Activated CD8-positive, alpha-beta memory T cell treated with anti-CD3 and anti-CD28 coated beads, Interleukin-2, amount 10 ng/mL, durations not matched to agents 7 days and 5 days (primary cell): ENCODE results near the gene NRM. TPM values are rescaled to one million over a fixed set of nuclear protein-coding genes. Genes with fewer than 3 reads are reported as not detected.
"Not testable (repeated sequence)": the region's sequence is repeated elsewhere in the genome, so short reads cannot be mapped to it uniquely, and the experiment has no call there.

Experiments used
- ATAC-seq: fragments of 150-1000 bp; cut with Tn5 transposase; one replicate; pipeline ENCODE4 v1.10.0; 2021; ENCODE audit warnings: moderate library complexity
- CTCF ChIA-PET: fragments of 350-600 bp; sonication (Branson Sonifier 250); formaldehyde crosslinking; loops from one replicate; lab custom pipeline; 2021; ENCODE audit warnings: antibody characterized with exemption; lab: Charles Lee
- DNase-seq: peaks from one replicate; pipeline ENCODE4 v3.0.0-alpha.2; 2020
- H3K27ac Mint-ChIP-seq: one replicate; pipeline ENCODE4 v1.8.0; 2021; ENCODE audit warnings: mild to moderate bottlenecking, mixed read lengths
- H3K27me3 Mint-ChIP-seq: one replicate; pipeline ENCODE4 v1.8.0; 2021; ENCODE audit warnings: mixed read lengths
- H3K36me3 Mint-ChIP-seq: one replicate; pipeline ENCODE4 v1.8.0; 2021; ENCODE audit warnings: mild to moderate bottlenecking, mixed read lengths
- H3K4me1 Mint-ChIP-seq: one replicate; pipeline ENCODE4 v1.8.0; 2021; ENCODE audit warnings: mixed read lengths
- H3K4me3 Mint-ChIP-seq: one replicate; pipeline ENCODE4 v1.8.0; 2021; ENCODE audit warnings: mild to moderate bottlenecking, moderate library complexity, mixed read lengths
- H3K9me3 Mint-ChIP-seq: one replicate; pipeline ENCODE4 v1.8.0; 2022; ENCODE audit warnings: low read depth, mixed read lengths
- total RNA-seq, 2 experiments: library from RNA; stranded (reverse); gene quantifications; one replicate each; pipeline ENCODE4 v1.2.3, GENCODE V29; 2021

The NRM gene
- total RNA-seq, 2 experiments from 2014 or later = 30.2 to 36.4 TPM

GRCh38 chr6:30683183-30683979, 7.4 kb downstream of the NRM start:
- H3K27ac Mint-ChIP-seq = peak overlapping the region; percentile 90
- CTCF ChIA-PET = interaction anchor here (0.8 to 23.7 kb wide), 3 partner anchors 11 to 68 kb away, joined by 3 to 936 read pairs (median 8); partner anchors contain the start of genes DHX16, FLOT1, MDC1 and TUBB
- H3K4me1 Mint-ChIP-seq = peaks cover 31% of the 10 kb centered on the region
- peak overlapping the region; percentile 90 for H3K4me3 Mint-ChIP-seq
- H3K27me3 Mint-ChIP-seq = no peaks in the 10 kb centered on the region
- DNase-seq (peak; percentile 49), ATAC-seq (no peak)
- no peaks in the 10 kb centered on the region for H3K9me3 Mint-ChIP-seq
- peaks cover 72% of the 10 kb centered on the region for H3K36me3 Mint-ChIP-seq

- peak overlapping the region; percentile 90 for H3K4me3 Mint-ChIP-seq
- H3K4me1 Mint-ChIP-seq = peaks cover 22% of the 10 kb centered on the region
- DNase-seq (peak; percentile 97), ATAC-seq (peak; percentile 59)
- no peaks in the 10 kb centered on the region for H3K27me3 Mint-ChIP-seq
- no peaks in the 10 kb centered on the region for H3K9me3 Mint-ChIP-seq
- peaks cover 74% of the 10 kb centered on the region for H3K36me3 Mint-ChIP-seq
- H3K27ac Mint-ChIP-seq = peak overlapping the region; percentile 90
- CTCF ChIA-PET = interaction anchor here (0.9 to 23.7 kb wide), 5 partner anchors 10 to 56 kb away, joined by 3 to 936 read pairs (median 3); partner anchors contain the start of genes DHX16, FLOT1, MDC1 and TUBB
Observed at GRCh38 chr6:30682143-30683117, 8.4 kb downstream of the NRM start.

- peak; percentile 56 for DNase-seq
- H3K36me3 Mint-ChIP-seq = peaks cover 80% of the 10 kb centered on the region
- H3K9me3 Mint-ChIP-seq = no peaks in the 10 kb centered on the region
- CTCF ChIA-PET = interaction anchor here (0.9 to 23.7 kb wide), 8 partner anchors 10 to 398 kb away, joined by 3 to 936 read pairs (median 3); partner anchors contain the start of genes DHX16, FLOT1, MDC1 and TUBB
- H3K27ac Mint-ChIP-seq = peak overlapping the region; percentile 90
- peak overlapping the region; percentile 90 for H3K4me3 Mint-ChIP-seq
- ATAC-seq = no peak
- H3K27me3 Mint-ChIP-seq = no peaks in the 10 kb centered on the region
- H3K4me1 Mint-ChIP-seq = peaks cover 25% of the 10 kb centered on the region
Observed at GRCh38 chr6:30681766-30682142, 9.0 kb downstream of the NRM start.

GRCh38 chr6:30679765-30680535, 10.8 kb downstream of the NRM start:
- peaks cover 78% of the 10 kb centered on the region for H3K36me3 Mint-ChIP-seq
- no peak for ATAC-seq
- H3K9me3 Mint-ChIP-seq = no peaks in the 10 kb centered on the region

GRCh38 chr6:30678964-30679726, 11.6 kb downstream of the NRM start:
- H3K9me3 Mint-ChIP-seq = no peaks in the 10 kb centered on the region
- peaks cover 76% of the 10 kb centered on the region for H3K36me3 Mint-ChIP-seq
- peak overlapping the region; percentile 90 for H3K27ac Mint-ChIP-seq
- ATAC-seq = peak; percentile 56
- H3K4me3 Mint-ChIP-seq = peak overlapping the region; percentile 90
- H3K27me3 Mint-ChIP-seq = no peaks in the 10 kb centered on the region
- peak; percentile 94 for DNase-seq
- H3K4me1 Mint-ChIP-seq = peaks cover 33% of the 10 kb centered on the region
- CTCF ChIA-PET = interaction anchor here (0.5 to 23.7 kb wide), 23 partner anchors 9 to 405 kb away, joined by 3 to 936 read pairs (median 4); partner anchors contain the start of genes ATAT1, FLOT1, IER3 and MDC1

More at GRCh38 chr6:30679765-30680535, 10.8 kb downstream of the NRM start:
- CTCF ChIA-PET = interaction anchor here (0.7 to 23.7 kb wide), 10 partner anchors 8 to 199 kb away, joined by 3 to 936 read pairs (median 6); partner anchors contain the start of genes FLOT1, IER3, MDC1 and MRPS18B
- DNase-seq = peak; percentile 41
- Mint-ChIP-seq H3K27ac (peak overlapping the region; percentile 90), H3K4me3 (peak overlapping the region; percentile 90), H3K4me1 (peaks cover 32% of the 10 kb centered on the region), H3K27me3 (no peaks in the 10 kb centered on the region)

- H3K9me3 Mint-ChIP-seq = no peaks in the 10 kb centered on the region
- no peaks in the 10 kb centered on the region for H3K27me3 Mint-ChIP-seq
- H3K36me3 Mint-ChIP-seq = peaks cover 53% of the 10 kb centered on the region
- CTCF ChIA-PET = interaction anchor here (0.9 to 23.7 kb wide), 3 partner anchors 50 to 230 kb away, joined by 3 to 936 read pairs (median 4); partner anchors contain the start of genes FLOT1, MDC1 and TUBB
- no peak overlapping the region for H3K4me3 Mint-ChIP-seq
- peaks cover 44% of the 10 kb centered on the region for H3K4me1 Mint-ChIP-seq
- DNase-seq = no peak
- no peak overlapping the region for H3K27ac Mint-ChIP-seq
- no peak for ATAC-seq
Observed at GRCh38 chr6:30676660-30677285, 14.0 kb downstream of the NRM start.

GRCh38 chr6:30672445-30673253, 18.1 kb downstream of the NRM start, which contains the start of gene DHX16:
DHX16 (minus strand) TSS chr6:30673006; CDS start chr6:30672841, 165 bp downstream.
- CTCF ChIA-PET = interaction anchor here (0.7 to 23.7 kb wide), 28 partner anchors 8 to 219 kb away, joined by 3 to 936 read pairs (median 6); partner anchors contain the start of genes ABCF1, FLOT1, MDC1 and NRM
- Mint-ChIP-seq H3K9me3 (no peaks in the 10 kb centered on the region), H3K27ac (peak within 1 kb of the TSS; percentile 79), H3K4me3 (peak within 1 kb of the TSS; percentile 94), H3K4me1 (peaks cover 38% of the 10 kb centered on the region), H3K27me3 (no peaks in the 10 kb centered on the region), H3K36me3 (peaks cover 33% of the 10 kb centered on the region)
- ATAC-seq (peak; percentile 85), DNase-seq (peak; percentile 95)

- no peak overlapping the region for H3K27ac Mint-ChIP-seq
- H3K36me3 Mint-ChIP-seq = peaks cover 24% of the 10 kb centered on the region
- peak overlapping the region; percentile 94 for H3K4me3 Mint-ChIP-seq
- peaks cover 35% of the 10 kb centered on the region for H3K4me1 Mint-ChIP-seq
- DNase-seq (no peak), ATAC-seq (no peak)
- H3K9me3 Mint-ChIP-seq = no peaks in the 10 kb centered on the region
- CTCF ChIA-PET = interaction anchor here (1.1 to 23.7 kb wide), 4 partner anchors 14 to 126 kb away, joined by 4 to 936 read pairs (median 6); partner anchors contain the start of genes FLOT1, MDC1 and TUBB
- no peaks in the 10 kb centered on the region for H3K27me3 Mint-ChIP-seq
Observed at GRCh38 chr6:30670760-30671527, 19.8 kb downstream of the NRM start.

- Mint-ChIP-seq H3K36me3 (peaks cover 46% of the 10 kb centered on the region), H3K4me1 (peaks cover 19% of the 10 kb centered on the region), H3K27ac (peak overlapping the region; percentile 48)
- CTCF ChIA-PET = interaction anchor here (1.3 to 23.7 kb wide), 2 partner anchors 60 to 69 kb away, joined by 3 to 936 read pairs; partner anchors contain the start of genes FLOT1, MDC1 and TUBB
- not testable (repeated sequence) for H3K27me3 Mint-ChIP-seq, H3K9me3 Mint-ChIP-seq, H3K4me3 Mint-ChIP-seq
- DNase-seq = peak; percentile 48
- peak; percentile 39 for ATAC-seq
Observed at GRCh38 chr6:30666300-30666699, 24.5 kb downstream of the NRM start.
